ENCODE data around the gene MIEN1.
A peak's percentile ranks its signal among the peaks of the same experiment; 100 is the strongest.
"Not testable (repeated sequence)": the region's sequence is repeated elsewhere in the genome, so short reads cannot be mapped to it uniquely, and the experiment has no call there.

Gene MIEN1

GRCh38 chr17:39704821-39705551 is 25.3 kb downstream of the MIEN1 start:
- DNase-seq: no peak
- in situ Hi-C loops (cut with HindIII; ENCODE audit: low pct_ligation_motif_present, low pct_unique_long_range_greater_than_20kb, low sequenced_read_pairs): no loop called here

- in situ Hi-C loops (cut with HindIII; ENCODE audit: low pct_ligation_motif_present, low pct_unique_long_range_greater_than_20kb, low sequenced_read_pairs): no loop called here
- no peak for DNase-seq
Observed at GRCh38 chr17:39703913-39704312, 26.4 kb downstream of the MIEN1 start.

- DNase-seq: no peak
- in situ Hi-C loops (cut with HindIII; ENCODE audit: low pct_ligation_motif_present, low pct_unique_long_range_greater_than_20kb, low sequenced_read_pairs): no loop called here
Observed at GRCh38 chr17:39702901-39703893, 27.1 kb downstream of the MIEN1 start.

GRCh38 chr17:39701784-39702422 is 28.4 kb downstream of the MIEN1 start:
- DNase-seq: no peak
- in situ Hi-C loops (cut with HindIII; ENCODE audit: low pct_ligation_motif_present, low pct_unique_long_range_greater_than_20kb, low sequenced_read_pairs): no loop called here

GRCh38 chr17:39701012-39701783 is 29.1 kb downstream of the MIEN1 start:
- in situ Hi-C loops (cut with HindIII; ENCODE audit: low pct_ligation_motif_present, low pct_unique_long_range_greater_than_20kb, low sequenced_read_pairs): no loop called here

GRCh38 chr17:39700148-39700987 is 30.0 kb downstream of the MIEN1 start:
- in situ Hi-C loops (cut with HindIII; ENCODE audit: low pct_ligation_motif_present, low pct_unique_long_range_greater_than_20kb, low sequenced_read_pairs): no loop called here
- peak; percentile 37 for DNase-seq

More at GRCh38 chr17:39701012-39701783, 29.1 kb downstream of the MIEN1 start:
- DNase-seq: no peak

- in situ Hi-C loops (cut with HindIII; ENCODE audit: low pct_ligation_motif_present, low pct_unique_long_range_greater_than_20kb, low sequenced_read_pairs): no loop called here
Observed at GRCh38 chr17:39699818-39700147, 30.5 kb downstream of the MIEN1 start, which contains the start of gene ERBB2. ERBB2 (plus strand) TSS chr17:39700064; CDS start chr17:39700239, 175 bp downstream.

GRCh38 chr17:39699157-39699817 is 31.0 kb downstream of the MIEN1 start:
- in situ Hi-C loops (cut with HindIII; ENCODE audit: low pct_ligation_motif_present, low pct_unique_long_range_greater_than_20kb, low sequenced_read_pairs); DNase-seq: not testable (repeated sequence)

More at GRCh38 chr17:39699818-39700147, 30.5 kb downstream of the MIEN1 start, which contains the start of gene ERBB2:
- peak; percentile 82 for DNase-seq

GRCh38 chr17:39697961-39698360 is 32.4 kb downstream of the MIEN1 start:
- in situ Hi-C loops (cut with HindIII; ENCODE audit: low pct_ligation_motif_present, low pct_unique_long_range_greater_than_20kb, low sequenced_read_pairs): no loop called here
- DNase-seq: no peak

- DNase-seq: no peak
- in situ Hi-C loops (cut with HindIII; ENCODE audit: low pct_ligation_motif_present, low pct_unique_long_range_greater_than_20kb, low sequenced_read_pairs): no loop called here
Observed at GRCh38 chr17:39696731-39697130, 33.6 kb downstream of the MIEN1 start.

- DNase-seq: no peak
- in situ Hi-C loops (cut with HindIII; ENCODE audit: low pct_ligation_motif_present, low pct_unique_long_range_greater_than_20kb, low sequenced_read_pairs): no loop called here
Observed at GRCh38 chr17:39695089-39695474, 35.2 kb downstream of the MIEN1 start.

- no peak for DNase-seq
- in situ Hi-C loops (cut with HindIII; ENCODE audit: low pct_ligation_motif_present, low pct_unique_long_range_greater_than_20kb, low sequenced_read_pairs): no loop called here
Observed at GRCh38 chr17:39694593-39694992, 35.7 kb downstream of the MIEN1 start.

- in situ Hi-C loops (cut with HindIII; ENCODE audit: low pct_ligation_motif_present, low pct_unique_long_range_greater_than_20kb, low sequenced_read_pairs): no loop called here
- no peak for DNase-seq
Observed at GRCh38 chr17:39688945-39689344, 41.4 kb downstream of the MIEN1 start.

GRCh38 chr17:39688475-39688835 is 41.9 kb downstream of the MIEN1 start:
- in situ Hi-C loops (cut with HindIII; ENCODE audit: low pct_ligation_motif_present, low pct_unique_long_range_greater_than_20kb, low sequenced_read_pairs): no loop called here

GRCh38 chr17:39687546-39688474 is 42.5 kb downstream of the MIEN1 start, which contains the start of gene PGAP3:
PGAP3 (minus strand) TSS chr17:39688057; CDS start chr17:39688014, 43 bp downstream.
- in situ Hi-C loops (cut with HindIII; ENCODE audit: low pct_ligation_motif_present, low pct_unique_long_range_greater_than_20kb, low sequenced_read_pairs): no loop called here
- peak; percentile 94 for DNase-seq

More at GRCh38 chr17:39688475-39688835, 41.9 kb downstream of the MIEN1 start:
- peak; percentile 32 for DNase-seq

GRCh38 chr17:39687101-39687545 is 43.2 kb downstream of the MIEN1 start:
- no peak for DNase-seq
- in situ Hi-C loops (cut with HindIII; ENCODE audit: low pct_ligation_motif_present, low pct_unique_long_range_greater_than_20kb, low sequenced_read_pairs): no loop called here
